Spleen (tissue), 7 donors: ENCODE results near the gene CERT1.

Source experiments
- POLR2AphosphoS5 ChIP-seq, 3 donors: sonication (generic); formaldehyde crosslinking; IDR thresholded peaks; one replicate each; pipeline ENCODE4 v1.5.1; 2017; ENCODE audit warnings: antibody characterized with exemption in 3 of 3
- TF ChIP-seq, protein P1 (sequence below), 11 experiments: fragments of 200-600 bp in 7 of 11; fragments of 450-650 bp in 4 of 11; sonication (generic) in 4 of 11; IDR thresholded peaks in 8 of 11; conservative IDR thresholded peaks in 3 of 11; 1 replicate in 7 of 11; 2 replicates in 4 of 11; pipeline versions ENCODE4 v1.4.0 to v1.8.0; 2016 to 2021; ENCODE audit warnings: antibody characterized with exemption in 11 of 11, inconsistent platforms in 4 of 11, mild to moderate bottlenecking in 1 of 11
- donor health status: DM: no; HTN: no; CAD: no; lungs with moderate emphysema.
- donor health status: DM: no; HTN: no; CAD: no.
- donor health status: DM: no; HTN: no; CAD: no.

DNA sequence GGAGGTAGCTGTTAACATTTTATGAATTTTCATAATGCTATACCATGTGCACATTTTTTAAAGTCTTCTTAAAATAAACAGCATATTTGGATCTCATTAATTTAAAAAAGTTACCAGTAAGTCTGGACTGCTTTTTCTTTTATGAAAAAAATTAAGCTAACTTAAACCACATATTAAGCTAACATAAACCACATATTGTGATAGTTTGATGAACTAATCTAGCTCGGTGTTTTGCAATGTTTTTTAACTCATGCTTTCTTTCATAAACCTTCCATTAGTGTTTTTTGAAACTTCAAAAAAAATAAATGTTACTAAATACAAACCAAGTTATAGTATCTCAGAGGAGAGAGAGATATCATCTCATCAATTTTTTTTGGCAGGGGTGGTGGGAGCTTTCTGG lies 26.8 kb upstream of the CERT1 start:
- TF ChIP-seq, protein P1, sequence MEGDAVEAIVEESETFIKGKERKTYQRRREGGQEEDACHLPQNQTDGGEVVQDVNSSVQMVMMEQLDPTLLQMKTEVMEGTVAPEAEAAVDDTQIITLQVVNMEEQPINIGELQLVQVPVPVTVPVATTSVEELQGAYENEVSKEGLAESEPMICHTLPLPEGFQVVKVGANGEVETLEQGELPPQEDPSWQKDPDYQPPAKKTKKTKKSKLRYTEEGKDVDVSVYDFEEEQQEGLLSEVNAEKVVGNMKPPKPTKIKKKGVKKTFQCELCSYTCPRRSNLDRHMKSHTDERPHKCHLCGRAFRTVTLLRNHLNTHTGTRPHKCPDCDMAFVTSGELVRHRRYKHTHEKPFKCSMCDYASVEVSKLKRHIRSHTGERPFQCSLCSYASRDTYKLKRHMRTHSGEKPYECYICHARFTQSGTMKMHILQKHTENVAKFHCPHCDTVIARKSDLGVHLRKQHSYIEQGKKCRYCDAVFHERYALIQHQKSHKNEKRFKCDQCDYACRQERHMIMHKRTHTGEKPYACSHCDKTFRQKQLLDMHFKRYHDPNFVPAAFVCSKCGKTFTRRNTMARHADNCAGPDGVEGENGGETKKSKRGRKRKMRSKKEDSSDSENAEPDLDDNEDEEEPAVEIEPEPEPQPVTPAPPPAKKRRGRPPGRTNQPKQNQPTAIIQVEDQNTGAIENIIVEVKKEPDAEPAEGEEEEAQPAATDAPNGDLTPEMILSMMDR (IDR thresholded peaks at IDR 0.05 in 8 of 11, conservative IDR thresholded peaks at IDR 0.05 in 3 of 11): no peak
- TF ChIP-seq POLR2AphosphoS5 (IDR thresholded peaks at IDR 0.05): no peak
